Panc1 (cell line): ENCODE results near the gene XXYLT1.

Experiments used
- POLR2AphosphoS5 ChIP-seq: IDR thresholded peaks from 2 replicates; pipeline ENCODE4 v1.6.1; 2012; ENCODE audit warnings: mild to moderate bottlenecking, low read depth, low read length, moderate library complexity
- TCF7L2 ChIP-seq: IDR thresholded peaks from 2 replicates; pipeline ENCODE4 v1.6.1; 2011; ENCODE audit warnings: mild to moderate bottlenecking, low read depth, low read length, inconsistent platforms
- TF ChIP-seq, protein P1 (sequence below): fragments of 450-650 bp; IDR thresholded peaks from 2 replicates; pipeline ENCODE4 v1.5.1; 2017; ENCODE audit warnings: mild to moderate bottlenecking

GRCh38 chr3:195255176-195255500 lies 15.8 kb downstream of the XXYLT1 start:
- TF ChIP-seq, protein P1, sequence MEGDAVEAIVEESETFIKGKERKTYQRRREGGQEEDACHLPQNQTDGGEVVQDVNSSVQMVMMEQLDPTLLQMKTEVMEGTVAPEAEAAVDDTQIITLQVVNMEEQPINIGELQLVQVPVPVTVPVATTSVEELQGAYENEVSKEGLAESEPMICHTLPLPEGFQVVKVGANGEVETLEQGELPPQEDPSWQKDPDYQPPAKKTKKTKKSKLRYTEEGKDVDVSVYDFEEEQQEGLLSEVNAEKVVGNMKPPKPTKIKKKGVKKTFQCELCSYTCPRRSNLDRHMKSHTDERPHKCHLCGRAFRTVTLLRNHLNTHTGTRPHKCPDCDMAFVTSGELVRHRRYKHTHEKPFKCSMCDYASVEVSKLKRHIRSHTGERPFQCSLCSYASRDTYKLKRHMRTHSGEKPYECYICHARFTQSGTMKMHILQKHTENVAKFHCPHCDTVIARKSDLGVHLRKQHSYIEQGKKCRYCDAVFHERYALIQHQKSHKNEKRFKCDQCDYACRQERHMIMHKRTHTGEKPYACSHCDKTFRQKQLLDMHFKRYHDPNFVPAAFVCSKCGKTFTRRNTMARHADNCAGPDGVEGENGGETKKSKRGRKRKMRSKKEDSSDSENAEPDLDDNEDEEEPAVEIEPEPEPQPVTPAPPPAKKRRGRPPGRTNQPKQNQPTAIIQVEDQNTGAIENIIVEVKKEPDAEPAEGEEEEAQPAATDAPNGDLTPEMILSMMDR = no peak
- TF ChIP-seq POLR2AphosphoS5 (no peak), TCF7L2 (no peak)
